NCI-H446 treated with DMSO at 0.1 percent for 48 hours (cell line): ENCODE measurements around the gene AGAP1.

Source experiments
- DNase-seq: peaks from one replicate; lab custom pipeline; 2025; lab: John Stamatoyannopoulos, UW

Gene AGAP1

DNA sequence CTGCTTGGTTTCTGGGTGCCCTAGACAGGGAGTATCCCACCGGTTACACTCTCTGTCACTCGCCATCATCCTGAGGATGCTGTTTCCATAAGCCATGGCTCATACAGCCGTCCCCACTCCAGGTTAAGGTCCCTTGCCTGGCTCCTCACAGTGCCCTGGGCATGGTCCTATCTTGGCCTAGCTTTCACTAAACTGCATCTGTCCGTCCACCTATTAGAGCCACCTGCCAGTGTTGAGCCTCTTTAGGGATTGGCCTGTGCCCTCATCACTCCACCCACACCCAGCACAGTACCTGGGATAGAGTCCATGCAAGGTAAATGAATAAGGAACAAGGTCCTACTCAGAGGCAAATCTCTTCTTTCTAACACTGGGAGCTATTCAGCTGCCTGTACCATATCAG lies 354.2 kb downstream of the AGAP1 start:
- DNase-seq, result no peak

DNA sequence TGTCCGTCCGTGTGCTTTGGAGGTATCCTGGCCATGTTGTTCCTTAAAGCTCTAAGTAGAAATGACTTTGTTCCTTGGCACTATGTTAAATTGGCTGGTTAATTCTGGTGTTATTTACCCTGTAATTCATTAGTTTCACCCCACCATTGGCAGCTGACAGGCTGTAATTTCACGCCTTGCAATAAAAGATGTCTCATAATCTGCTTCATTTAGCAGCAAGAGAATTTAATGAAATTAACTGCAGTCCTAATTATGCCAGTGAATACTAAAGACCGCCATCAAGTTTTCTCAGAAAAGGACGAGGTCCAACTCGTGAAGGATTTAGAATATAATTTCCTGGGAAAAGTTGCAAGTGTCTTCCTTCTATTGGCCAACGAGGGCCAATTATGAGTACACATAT lies 355.1 kb downstream of the AGAP1 start:
- no peak for DNase-seq

- no peak for DNase-seq
Observed at GRCh38 chr2:235849489-235849888, 355.6 kb downstream of the AGAP1 start.

GRCh38 chr2:235850289-235850688 lies 356.4 kb downstream of the AGAP1 start:
- no peak for DNase-seq

GRCh38 chr2:235850771-235851551 lies 357.1 kb downstream of the AGAP1 start:
- no peak for DNase-seq

- DNase-seq, result no peak
Observed at GRCh38 chr2:235851828-235852525, 358.1 kb downstream of the AGAP1 start.

DNA sequence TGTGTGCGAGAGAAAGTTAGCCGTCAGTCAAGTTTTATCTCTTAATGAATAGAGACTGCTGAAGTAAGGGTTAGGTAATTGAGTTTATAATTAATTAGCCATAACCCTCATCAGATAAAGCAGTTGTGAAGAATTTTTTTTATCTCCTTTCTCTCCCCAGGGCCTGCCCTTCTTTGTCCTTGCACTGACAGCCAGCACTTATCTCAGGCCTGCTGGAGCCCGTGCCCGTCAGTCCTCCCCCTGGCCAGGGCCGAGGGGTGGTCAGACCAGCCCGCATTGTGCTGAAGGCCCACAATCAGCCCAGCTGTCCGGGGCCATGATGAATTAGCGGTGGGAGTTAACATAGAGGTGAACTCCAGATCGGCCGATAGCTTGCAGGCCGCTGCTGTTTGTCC lies 358.7 kb downstream of the AGAP1 start:
- no peak for DNase-seq

DNA sequence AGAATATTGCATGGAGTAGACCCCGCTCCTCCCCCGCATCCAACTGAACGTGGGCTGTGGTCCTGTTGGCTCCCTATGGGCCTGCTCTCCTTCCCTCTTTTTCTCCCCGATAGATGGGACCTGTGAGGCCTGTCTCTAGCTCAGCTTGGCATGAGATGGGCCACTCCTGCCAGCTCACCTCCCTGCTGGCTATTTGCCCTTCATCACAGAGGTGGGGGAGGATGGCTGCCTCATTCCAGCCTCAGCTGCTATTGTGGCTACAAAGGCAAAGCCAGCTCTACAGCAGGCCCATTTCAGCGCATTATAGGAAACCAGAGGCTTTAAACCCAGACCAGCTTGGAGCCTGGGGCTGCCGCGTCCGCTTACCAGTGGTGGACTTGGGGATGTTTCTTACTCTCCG lies 360.4 kb downstream of the AGAP1 start:
- DNase-seq, result no peak

DNA sequence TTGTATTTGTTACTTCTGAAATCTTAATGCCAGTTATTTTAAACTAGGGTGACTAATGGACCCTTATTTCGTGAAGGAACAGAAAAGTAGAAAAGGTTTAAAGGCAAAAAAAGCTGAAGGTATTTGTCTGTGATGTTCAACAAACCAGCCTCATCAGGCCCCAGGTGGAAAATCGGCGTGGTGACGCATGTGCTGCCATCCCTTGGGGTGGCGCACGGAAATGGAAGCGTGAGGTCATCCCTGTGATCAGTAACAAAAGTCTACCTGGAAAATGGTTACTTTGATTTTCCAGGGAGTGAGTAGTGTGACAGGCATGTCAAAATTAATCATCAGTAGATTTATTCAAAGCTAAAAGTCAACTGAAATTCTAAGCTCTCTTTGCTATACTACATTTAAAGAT lies 361.2 kb downstream of the AGAP1 start:
- DNase-seq, result no peak

DNA sequence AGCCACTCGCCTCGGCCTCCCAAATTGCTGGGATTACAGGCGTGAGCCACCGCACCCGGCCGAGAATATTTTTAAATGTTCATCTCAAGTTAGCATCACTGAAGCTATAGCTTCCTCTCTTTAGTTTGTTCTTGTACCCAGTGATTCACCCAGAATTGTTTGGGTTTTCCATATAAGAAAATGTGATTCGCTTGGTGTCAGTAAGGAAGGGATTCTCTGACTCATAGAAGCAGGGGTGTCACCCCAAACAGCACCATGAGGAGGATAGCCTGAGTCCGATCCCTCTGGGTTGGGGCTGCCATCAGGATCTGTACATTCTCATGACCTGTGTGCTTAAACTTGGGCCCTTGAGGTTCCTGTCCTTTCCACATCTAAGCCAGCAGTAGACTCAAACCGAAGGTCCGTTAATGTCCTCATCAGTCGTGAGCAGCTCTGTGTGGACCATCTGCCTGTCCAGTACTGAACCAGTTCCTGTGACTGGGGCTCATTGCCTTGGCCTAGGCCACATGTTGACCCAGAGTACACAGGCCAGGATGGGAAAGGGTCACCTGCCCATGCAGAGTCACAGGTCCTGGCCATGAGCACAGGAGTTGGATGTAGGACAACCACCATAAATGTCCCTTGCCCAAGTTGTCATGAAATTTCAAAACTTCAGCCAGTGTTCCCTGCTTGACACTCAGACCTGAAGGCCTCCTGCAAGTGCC lies 362.5 kb downstream of the AGAP1 start:
- no peak for DNase-seq

DNA sequence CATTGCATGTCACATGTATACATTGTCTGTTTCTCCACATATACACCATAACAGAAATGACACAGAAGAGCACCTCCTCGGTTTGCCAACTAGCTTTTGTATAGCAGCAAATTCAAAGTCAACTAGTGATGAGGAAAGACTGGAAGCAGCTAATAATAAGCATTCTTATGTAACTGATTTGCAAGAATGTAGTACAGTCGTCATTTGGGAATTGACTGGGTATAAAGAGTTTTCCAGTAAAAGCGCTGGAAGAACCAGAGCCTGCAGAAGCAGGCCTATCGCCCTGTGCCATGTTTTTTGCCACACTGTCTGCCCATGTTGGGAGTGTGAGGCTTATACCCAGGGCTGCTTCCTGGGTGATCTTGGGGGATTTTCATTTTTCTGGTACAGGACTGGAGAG lies 363.8 kb downstream of the AGAP1 start:
- DNase-seq, result no peak

- DNase-seq, result no peak
Observed at GRCh38 chr2:235858881-235859280, 365.0 kb downstream of the AGAP1 start.

GRCh38 chr2:235859651-235860050 lies 365.8 kb downstream of the AGAP1 start:
- DNase-seq, result no peak

- no peak for DNase-seq
Observed at GRCh38 chr2:235860111-235860510, 366.3 kb downstream of the AGAP1 start.

DNA sequence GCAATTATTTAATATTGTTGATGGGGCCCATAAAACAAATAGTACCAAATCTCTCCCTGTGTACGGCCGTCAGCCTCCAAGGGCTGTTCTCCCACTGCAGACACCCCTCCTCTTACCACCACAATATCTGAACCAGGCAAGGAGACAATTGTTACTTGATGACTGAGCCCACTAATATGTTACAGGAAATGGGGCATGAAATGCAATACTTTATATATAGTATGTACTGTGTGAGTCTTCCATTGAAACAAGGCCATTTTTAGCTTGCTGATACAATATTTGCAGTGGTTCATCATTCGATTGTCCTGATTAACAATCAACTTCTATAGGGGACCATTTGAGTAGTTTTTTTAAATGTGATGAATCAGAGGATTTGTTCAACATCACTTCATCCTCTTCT lies 367.0 kb downstream of the AGAP1 start:
- no peak for DNase-seq

DNA sequence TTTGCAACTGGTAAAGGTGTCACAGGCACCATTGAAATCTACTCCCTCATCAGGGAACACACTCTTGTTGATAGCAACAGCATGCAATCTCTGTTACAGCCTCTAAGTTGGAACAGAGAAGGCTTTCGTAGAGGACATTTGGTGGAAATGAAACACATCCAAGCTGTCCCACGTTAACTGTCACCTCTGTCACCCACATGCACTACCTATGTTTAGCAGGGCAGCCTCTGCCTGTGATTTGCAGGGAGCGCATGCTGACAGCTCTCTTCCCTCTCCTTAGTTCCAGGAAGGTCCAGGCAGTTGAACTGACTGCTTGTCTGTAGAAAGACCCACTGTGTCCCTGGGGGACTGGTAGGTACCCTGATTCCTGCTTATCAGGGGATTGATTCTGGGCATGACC lies 367.5 kb downstream of the AGAP1 start:
- no peak for DNase-seq

- DNase-seq, result no peak
Observed at GRCh38 chr2:235863414-235863813, 369.6 kb downstream of the AGAP1 start.

GRCh38 chr2:235864302-235864701 lies 370.5 kb downstream of the AGAP1 start:
- DNase-seq, result no peak

DNA sequence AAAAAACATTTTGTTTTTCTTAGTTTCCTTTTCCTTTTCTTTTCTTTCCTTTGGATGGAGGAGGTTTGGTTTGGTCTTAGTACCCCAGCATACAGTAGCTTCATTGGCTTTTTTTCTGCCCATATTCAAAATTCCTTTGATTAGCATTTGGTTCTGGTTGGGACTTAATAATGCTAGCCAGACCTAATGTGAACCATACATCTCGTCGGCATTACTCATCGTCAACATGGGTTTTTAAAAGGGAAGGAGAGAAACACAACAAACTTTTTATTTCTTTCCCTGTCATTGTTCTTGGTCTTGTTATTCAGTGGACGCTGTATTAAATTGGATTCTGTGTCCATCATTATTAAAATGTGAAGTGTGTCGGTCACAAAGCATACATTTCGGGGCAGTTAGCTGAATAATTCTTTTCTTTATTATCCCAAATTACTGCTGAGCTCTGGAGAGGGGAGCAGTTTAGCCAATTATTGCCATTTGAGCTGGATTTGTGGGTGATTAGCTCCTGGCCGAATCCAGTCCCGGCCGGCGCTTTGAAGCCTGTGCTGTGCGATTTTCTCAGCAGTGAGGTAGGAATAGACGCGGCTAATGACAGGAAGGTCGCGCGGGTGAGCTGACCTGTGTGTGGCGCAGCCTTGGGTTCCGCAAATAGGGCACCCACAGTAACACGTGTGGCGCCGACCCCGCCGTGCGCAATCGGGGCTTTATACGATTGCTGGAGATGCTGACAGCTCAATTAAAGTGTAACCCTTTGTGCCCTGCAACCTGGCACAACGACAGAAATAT lies 371.1 kb downstream of the AGAP1 start:
- DNase-seq, result no peak

DNA sequence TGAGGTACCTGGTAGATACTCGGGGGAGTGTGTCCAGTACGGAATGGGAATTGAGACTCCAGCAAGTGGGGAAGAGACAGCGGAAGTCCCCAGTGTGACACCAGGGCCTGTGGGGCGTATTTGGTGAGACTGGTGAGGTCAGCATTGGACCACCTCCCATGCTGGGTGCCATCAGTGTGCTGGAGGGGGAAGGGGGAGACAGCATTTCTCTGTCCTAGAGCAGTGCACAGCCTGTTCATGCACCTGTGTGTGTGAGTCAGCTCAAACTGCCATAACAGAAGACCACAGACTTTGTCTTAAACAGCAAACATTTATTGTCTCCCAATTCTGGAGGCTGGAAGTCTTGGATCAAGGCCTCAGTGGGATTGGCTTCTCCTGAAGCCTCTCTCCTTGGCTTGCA lies 372.5 kb downstream of the AGAP1 start:
- DNase-seq, result no peak

DNA sequence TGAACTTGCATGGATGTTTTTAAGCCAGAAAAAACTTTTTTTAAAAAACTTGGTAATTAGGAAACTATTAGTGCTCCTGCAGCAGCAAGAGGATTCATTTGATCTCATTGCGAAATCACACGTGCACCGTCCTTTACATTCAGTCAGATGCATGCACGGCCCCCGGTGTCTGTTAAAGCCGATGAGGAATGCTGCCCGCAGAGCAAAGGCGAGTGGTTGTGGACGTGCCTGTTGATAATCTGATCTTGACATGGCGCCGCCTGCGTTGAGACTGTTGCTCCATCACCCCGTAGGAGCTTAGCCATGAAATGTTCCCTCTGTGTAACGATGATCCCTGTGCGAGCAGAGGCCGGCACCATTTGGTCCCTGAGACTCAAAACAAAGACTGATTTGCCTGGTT lies 374.4 kb downstream of the AGAP1 start:
- DNase-seq, result no peak

DNA sequence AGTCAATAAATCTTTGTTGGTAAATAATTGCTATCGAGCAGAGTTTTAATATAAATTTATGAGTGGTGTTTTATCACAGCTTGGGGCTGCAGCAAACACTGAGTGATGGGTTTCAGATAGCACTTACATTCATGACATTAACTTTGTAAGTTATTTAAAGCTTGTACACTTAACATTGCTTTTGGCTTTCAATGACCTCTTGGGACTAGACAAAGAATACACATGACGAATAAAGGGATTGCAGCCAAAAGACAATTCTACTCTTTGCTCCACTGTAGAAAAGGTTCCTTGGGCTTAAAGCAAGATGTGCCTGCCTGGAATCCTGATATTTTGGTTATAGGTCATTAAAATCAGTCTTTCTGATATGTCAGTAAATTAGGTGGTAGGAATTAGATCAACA lies 374.8 kb downstream of the AGAP1 start:
- no peak for DNase-seq
